Measurements from ENCODE around the gene ARHGEF40.

DNA sequence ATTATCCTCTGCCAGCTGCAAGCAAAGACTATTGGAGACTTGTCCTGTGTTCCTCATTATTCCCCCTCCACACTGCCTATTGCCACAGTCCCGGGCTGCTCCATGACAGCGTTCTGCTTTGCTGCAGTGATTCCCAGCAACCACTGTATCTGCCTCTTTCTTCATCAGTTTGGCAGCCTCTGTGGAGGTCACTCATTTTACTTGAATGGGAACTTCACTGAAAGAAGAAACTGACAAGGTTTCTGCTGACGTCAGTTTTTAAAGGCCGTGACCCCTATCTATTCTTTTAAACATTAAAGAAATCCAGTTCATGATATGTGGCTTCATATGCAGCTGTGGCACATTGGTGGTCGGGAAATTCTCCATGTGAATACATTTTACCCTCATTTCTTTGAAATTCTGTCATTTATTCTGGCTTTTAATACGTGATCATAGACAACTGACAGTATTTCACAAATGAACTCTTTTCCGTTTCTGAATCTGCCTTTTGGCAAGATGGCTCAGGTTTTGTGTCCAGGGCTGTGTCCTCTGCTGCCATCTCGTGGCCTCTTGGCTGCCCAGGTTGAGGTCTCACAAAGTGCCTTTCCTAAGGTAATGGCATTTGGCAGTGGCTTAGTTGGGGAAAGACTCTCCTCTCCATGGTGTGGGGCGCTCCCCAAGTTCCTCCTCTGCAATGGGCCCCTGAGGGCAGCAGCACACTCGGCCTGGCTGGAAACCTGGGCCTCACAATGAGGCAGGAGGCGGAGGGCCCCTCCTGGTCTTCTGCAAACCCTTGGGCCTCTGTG, 36.6 kb downstream of the ARHGEF40 start:
- TF ChIP-seq, protein P1, sequence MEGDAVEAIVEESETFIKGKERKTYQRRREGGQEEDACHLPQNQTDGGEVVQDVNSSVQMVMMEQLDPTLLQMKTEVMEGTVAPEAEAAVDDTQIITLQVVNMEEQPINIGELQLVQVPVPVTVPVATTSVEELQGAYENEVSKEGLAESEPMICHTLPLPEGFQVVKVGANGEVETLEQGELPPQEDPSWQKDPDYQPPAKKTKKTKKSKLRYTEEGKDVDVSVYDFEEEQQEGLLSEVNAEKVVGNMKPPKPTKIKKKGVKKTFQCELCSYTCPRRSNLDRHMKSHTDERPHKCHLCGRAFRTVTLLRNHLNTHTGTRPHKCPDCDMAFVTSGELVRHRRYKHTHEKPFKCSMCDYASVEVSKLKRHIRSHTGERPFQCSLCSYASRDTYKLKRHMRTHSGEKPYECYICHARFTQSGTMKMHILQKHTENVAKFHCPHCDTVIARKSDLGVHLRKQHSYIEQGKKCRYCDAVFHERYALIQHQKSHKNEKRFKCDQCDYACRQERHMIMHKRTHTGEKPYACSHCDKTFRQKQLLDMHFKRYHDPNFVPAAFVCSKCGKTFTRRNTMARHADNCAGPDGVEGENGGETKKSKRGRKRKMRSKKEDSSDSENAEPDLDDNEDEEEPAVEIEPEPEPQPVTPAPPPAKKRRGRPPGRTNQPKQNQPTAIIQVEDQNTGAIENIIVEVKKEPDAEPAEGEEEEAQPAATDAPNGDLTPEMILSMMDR (IDR thresholded peaks at IDR 0.05; ENCODE audit: low read depth, low read length, poor library complexity, severe bottlenecking): peak; percentile 86
- no peak for TF ChIP-seq EZH2phosphoT487 (IDR thresholded peaks at IDR 0.05; ENCODE audit: borderline replicate concordance, low read length)
